Brain pericyte (primary cell): ENCODE results near the gene CIT.

Experiments
- DNase-seq: peaks from one replicate; pipeline ENCODE4 v3.0.0-alpha.2; 2012; ENCODE audit warnings: low read depth, low spot score

Gene CIT

GRCh38 chr12:119696943-119697342 lies 180.2 kb downstream of the CIT start:
- no peak for DNase-seq

GRCh38 chr12:119695034-119695433 lies 182.1 kb downstream of the CIT start:
- no peak for DNase-seq

- DNase-seq = no peak
Measured at GRCh38 chr12:119694111-119694510, 183.0 kb downstream of the CIT start.

GRCh38 chr12:119693511-119693910 lies 183.6 kb downstream of the CIT start:
- DNase-seq = no peak

GRCh38 chr12:119692997-119693396 lies 184.1 kb downstream of the CIT start:
- DNase-seq = no peak

GRCh38 chr12:119692410-119692809 lies 184.7 kb downstream of the CIT start:
- no peak for DNase-seq

- no peak for DNase-seq
Measured at GRCh38 chr12:119691202-119691810, 185.8 kb downstream of the CIT start.

GRCh38 chr12:119689935-119690500 lies 187.1 kb downstream of the CIT start:
- no peak for DNase-seq

GRCh38 chr12:119687879-119688278 lies 189.2 kb downstream of the CIT start:
- DNase-seq = no peak

- no peak for DNase-seq
Measured at GRCh38 chr12:119687406-119687805, 189.7 kb downstream of the CIT start.

- no peak for DNase-seq
Measured at GRCh38 chr12:119686776-119687175, 190.3 kb downstream of the CIT start.

GRCh38 chr12:119686355-119686754 lies 190.8 kb downstream of the CIT start:
- DNase-seq = no peak

- DNase-seq = no peak
Measured at GRCh38 chr12:119685375-119685774, 191.7 kb downstream of the CIT start.

GRCh38 chr12:119684711-119685369 lies 192.3 kb downstream of the CIT start:
- no peak for DNase-seq

- DNase-seq = no peak
Measured at GRCh38 chr12:119683816-119684215, 193.3 kb downstream of the CIT start.

GRCh38 chr12:119683413-119683812 lies 193.7 kb downstream of the CIT start:
- DNase-seq = no peak

GRCh38 chr12:119682639-119683252 lies 194.4 kb downstream of the CIT start:
- no peak for DNase-seq

GRCh38 chr12:119681728-119682638 lies 195.1 kb downstream of the CIT start:
- no peak for DNase-seq

- DNase-seq = no peak
Measured at GRCh38 chr12:119681111-119681510, 196.0 kb downstream of the CIT start.

- DNase-seq = no peak
Measured at GRCh38 chr12:119679490-119679889, 197.6 kb downstream of the CIT start.

- DNase-seq = peak; percentile 61
Measured at GRCh38 chr12:119679081-119679480, 198.0 kb downstream of the CIT start.

GRCh38 chr12:119678459-119678858 lies 198.7 kb downstream of the CIT start:
- DNase-seq = no peak
